ENCODE data around the gene VSTM2B.

GRCh38 chr19:29525901-29526729, at the start of gene VSTM2B:
- TF ChIP-seq CTCF (IDR thresholded peaks at IDR 0.05): no peak
- TF ChIP-seq POLR2AphosphoS5 (IDR thresholded peaks at IDR 0.05; ENCODE audit: low read depth, low read length): no peak
- TF ChIP-seq REST (IDR thresholded peaks at IDR 0.05; ENCODE audit: insufficient read depth in 1 of 2, low read depth in 2 of 2, low read length in 1 of 2): no peak
